Stimulated activated CD4-positive, alpha-beta T cell treated with anti-CD3 and anti-CD28 coated beads, Interleukin-1b, Interleukin-23, amount 100 ng/mL, for 1 hour (primary cell): ENCODE results near the gene ARNT2.
"Not testable (repeated sequence)": the region's sequence is repeated elsewhere in the genome, so short reads cannot be mapped to it uniquely, and the experiment has no call there.

Source experiments
- DNase-seq, 2 donors: peaks; one replicate each; pipeline ENCODE4 v3.0.0-alpha.2; 2020; ENCODE audit warnings: low read depth in 2 of 2

Gene ARNT2

DNA sequence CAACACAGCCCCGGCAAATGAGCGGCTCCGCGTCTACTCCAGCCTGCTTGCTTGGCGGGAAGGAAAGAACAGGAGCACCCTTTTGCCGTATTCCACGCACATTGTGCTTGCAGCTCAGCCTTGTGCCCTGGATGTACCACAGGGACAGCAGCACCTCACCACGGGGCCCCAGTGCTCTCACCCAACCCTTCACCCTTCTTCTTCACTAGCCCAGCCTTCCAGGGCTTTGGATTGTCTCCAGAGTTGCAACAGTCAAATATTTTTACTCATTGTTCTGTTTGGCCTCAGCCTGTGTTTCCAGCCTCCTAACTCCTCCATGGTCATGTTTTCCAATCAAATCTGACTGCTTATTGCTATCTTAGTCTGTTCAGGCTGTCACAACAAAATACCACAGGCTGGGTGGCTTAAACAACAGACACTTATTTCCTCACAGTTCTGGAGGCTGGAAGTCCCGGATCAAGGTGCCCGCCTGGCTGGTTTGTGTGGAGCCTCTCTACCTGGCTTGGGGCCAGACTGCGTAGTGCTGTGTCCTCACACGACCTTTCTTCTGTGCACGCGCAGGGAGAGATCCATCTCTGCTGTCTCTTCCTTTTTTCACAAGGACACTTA is 211.7 kb downstream of the ARNT2 start:
- DNase-seq, result no peak

DNA sequence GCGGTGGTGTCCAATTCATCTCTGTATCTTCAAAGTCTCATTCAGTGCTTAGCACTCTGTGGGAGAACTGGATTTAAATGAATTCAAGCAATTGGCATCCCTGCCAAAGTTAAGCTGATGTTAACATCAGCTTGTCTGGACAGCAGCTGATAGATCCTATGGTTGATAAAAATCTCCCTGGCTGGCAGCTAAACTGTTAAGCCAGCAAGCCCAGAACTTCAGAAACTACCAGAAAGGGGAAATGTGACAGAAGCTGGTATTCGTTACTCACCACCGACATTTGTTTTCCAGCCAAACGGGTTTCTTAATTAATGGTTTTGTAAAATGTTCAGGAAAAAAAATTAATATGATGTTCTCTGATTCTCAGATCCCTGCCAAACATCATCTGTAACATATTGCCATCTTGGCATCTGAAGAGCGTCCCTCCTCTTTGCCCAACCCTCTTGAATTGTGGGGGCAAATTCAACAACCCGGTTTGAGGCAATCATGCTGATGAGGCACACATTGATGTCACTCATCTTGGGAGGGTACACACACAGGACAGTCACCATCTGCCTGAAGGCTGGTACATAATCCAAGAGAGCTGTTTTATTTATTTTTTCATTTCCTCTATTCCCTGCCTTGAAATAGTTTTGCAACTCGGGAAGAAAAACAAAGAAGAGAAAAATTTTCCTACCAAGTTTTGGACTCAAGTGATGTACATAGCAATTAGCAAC is 214.7 kb downstream of the ARNT2 start:
- no peak for DNase-seq

DNA sequence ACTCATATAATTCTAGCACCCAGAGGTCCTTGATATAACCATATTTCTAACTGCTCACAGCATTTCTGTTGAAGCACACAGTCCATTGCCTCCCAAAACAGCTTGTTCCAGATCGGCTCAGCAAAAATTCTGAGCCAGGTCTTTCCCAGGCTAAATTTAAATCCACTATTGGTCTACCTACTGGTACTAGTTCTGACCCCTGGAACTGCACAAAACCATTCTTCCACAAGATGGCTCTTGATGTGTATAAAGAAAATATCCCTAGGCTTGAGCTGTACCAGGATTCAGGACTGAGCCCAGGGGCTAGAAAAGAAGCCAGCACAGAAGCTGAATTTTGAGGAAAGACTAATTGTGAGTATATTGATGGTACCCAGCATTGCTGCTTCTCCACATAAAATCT is 215.5 kb downstream of the ARNT2 start:
- DNase-seq, result no peak

DNA sequence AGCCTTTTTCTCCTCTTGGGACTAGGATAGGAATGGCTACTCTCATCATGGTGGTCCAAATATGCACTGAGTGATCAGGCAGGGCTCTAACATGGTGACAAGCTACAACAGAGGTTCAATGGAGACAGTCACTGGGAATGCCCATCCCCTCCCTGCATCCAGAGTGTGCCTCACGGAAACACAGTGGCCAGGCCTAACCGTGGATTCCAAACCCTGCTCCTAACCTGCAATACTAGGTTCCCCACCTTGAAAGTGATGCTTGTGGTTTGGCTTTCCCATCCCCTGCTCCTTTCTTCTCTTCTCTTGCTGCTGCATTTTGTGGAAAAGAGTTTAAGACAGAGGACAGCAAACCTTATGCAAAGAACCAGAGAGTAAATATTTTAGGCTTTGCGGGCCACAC is 216.0 kb downstream of the ARNT2 start:
- DNase-seq, result no peak

DNA sequence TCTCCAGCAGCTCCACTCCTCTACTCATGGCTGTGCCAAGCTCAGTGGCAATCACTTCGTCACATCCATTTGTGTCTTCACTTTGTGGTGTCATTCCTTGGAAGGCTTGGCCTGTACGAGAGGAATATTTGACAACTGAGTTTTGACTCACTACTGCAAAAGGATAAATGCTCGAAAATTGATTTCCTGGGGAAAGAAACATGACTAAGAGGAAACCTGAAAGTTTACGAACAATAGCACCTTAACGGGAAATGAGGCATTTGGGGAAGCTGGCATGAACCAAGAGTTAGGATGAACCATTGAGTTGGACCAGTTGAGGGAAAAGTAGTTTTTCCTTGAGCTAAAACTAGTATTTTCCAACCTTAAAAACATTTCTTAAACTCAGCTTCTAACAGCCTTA is 216.7 kb downstream of the ARNT2 start:
- DNase-seq, result no peak

DNA sequence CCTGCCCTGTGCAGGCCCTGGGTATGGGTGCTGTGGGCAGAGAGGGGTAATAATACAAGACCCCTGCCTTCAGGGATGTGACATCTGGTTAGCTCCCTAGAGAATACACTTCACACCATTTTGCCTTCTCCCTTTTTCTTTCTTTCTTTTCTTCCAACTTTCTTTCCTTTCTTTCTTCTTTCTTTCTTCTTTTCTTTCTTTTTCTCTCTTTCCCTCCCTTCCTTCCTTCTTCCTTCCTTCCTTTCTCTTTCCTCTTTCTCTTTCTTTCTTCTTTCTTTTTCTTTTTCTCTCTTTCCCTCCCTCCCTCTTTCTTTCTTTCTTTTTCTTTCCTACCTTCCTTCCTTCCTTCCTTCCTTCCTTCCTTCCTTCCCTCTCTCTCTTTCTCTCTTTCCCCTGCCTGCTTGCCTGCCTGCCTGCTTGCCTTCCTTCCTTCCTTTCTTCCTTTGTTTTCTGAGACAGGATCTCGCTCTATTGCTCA is 222.5 kb downstream of the ARNT2 start:
- no peak for DNase-seq

DNA sequence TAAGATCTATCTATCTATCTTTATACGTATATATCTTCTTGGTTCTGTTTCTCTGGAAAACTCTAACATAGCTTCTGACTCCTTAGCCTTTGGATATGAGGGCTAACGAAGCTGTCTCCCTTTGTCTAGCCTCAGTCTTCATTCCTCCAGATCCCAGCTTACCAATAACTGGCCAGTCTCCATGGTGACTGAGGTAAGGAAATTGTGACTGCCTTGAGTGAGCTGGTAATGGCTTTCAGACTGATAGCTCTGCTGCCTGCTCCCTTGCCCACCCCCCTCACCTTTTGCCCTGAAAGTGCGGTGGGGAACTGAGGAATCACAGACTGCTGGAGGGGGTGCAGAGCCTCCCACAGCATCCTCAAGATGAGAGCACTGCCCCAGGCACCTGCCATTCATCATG is 225.2 kb downstream of the ARNT2 start:
- no peak for DNase-seq

DNA sequence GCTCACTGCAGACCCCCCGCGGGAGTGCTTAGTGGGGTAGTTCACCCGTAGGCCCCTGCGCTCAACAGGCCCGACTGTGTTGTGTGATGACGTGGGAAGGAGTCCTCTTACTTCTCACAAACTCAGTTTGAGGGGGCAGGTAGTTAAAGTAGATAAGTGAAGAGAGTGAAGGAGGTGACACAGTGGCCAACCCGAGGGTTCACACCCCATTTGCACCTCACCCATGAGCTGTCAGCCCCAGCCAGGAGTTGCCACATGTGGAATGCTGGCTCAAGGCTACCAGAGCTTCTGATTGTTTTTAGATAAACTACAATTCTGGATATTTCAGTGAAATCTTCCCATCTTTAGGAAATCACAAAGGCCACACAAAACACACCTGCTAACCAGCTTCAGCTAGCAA is 226.8 kb downstream of the ARNT2 start:
- DNase-seq, result no peak

DNA sequence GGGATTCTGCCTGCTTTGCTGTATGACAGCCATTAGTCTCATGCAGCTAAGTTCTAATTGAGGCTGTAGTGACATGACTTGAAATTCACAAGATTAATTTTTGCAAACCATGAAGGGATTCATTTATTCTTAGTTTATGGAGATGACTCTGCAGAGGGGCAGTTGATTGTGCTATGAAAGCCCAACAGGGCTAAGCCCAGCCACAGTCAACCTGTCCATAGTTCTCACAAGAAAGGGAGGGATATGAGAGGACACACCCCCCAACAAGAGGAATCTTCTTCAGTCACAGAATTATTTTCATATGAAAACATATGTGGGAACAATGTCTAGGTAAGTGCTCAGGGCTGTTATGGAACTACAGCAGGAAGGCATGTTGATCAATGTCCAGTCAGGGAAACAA is 229.0 kb downstream of the ARNT2 start:
- no peak for DNase-seq

DNA sequence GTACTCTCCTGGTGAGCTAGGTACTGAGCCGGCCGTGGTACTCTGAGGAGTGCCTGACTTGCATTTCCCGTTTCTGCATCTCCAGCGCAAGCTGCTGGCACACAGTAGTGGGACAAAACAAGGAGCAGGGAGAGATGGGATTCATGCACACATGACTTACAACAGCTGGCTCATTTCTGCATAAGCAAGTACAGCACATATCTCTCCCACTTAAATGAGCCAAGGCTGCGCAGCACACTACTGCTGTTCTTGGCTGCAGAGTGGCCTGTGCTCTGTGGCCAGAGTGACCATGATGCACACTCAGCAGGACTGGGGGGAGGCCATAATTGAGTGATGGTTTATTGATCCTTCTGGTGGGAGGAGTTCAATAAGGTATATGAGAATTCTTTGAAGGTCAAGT is 231.8 kb downstream of the ARNT2 start:
- no peak for DNase-seq

DNA sequence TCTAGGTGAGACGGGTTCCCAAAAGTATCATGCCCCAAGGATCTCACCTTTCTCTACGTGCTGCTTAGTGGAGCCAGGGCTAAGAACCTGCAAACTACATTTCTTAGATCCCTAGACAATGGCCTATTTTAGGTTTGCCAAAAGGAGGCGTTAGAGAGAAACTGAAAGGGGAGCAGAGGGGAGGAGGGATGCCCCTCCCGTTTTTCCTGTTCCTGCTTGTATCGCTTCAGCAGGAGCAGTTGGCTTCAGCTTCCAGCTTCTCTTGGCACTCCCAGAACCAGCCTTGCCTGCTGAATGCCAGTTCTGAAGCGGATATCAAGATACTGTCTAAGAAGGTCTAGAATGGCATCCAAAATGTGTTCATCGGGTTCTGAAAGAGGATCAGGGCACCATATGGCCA is 232.5 kb downstream of the ARNT2 start:
- DNase-seq, result no peak

DNA sequence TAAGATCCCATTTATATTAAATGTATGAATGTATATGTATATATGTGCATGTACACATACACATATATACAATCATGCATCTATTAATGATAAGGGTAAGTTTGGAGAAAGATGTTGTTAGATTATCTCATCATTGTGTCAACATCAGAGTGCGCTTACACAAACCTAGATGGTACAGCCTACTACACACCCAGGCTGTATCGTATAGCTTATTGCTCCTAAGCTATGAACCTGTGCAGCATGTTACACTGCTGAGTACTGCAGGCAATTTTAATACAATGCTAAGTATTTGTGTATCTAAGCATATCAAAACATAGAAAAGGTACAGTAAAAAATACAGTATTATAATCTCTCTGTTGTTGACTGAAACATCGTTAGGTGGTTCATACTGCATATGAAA is 233.6 kb downstream of the ARNT2 start:
- no peak for DNase-seq

DNA sequence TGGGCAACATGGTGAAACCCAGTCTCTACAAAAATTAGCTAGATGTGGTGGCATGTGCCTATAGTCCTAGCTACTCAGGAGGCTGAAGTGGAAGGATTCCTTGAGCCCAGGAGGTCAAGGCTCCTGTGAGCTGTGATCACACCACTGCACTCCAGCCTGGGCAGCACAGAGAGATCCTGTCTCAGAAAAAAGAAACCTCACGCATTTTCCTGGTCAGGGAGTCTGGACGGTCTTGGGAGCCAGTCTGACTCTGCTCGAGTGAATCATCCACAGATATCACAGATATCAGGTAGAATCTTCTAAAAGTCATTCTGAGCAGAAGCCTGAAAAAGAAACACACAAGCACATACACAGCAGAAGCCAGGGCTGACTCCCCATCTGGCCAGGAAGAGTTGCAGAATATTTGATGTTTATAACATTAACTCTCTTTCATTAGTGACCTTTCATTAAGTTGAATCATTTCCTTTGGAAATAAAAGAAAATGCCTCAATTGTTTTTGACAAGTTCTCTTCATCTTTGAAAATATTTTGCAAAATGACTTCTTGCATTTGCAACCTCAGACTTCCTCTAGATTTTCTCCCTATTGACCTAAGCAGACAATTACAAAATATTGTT is 234.5 kb downstream of the ARNT2 start:
- no peak for DNase-seq

DNA sequence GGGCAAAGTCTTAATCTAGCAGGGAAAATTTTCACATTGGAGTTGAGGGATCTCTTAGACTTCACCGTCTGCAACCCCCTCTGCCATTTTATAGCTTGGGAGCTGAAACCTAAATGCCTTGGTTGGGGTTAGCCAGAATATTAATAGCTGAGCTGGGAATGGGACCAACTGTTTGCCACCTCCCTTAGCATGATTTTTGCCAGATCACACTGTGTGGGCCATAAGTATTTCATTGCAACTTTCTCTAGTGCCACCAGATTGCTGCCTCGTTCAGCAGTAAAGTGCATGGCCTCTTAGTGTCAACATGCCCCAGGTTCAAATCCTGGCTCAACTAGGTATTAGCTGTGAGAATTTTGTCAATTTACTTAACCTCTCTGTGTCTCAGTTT is 235.0 kb downstream of the ARNT2 start:
- no peak for DNase-seq

DNA sequence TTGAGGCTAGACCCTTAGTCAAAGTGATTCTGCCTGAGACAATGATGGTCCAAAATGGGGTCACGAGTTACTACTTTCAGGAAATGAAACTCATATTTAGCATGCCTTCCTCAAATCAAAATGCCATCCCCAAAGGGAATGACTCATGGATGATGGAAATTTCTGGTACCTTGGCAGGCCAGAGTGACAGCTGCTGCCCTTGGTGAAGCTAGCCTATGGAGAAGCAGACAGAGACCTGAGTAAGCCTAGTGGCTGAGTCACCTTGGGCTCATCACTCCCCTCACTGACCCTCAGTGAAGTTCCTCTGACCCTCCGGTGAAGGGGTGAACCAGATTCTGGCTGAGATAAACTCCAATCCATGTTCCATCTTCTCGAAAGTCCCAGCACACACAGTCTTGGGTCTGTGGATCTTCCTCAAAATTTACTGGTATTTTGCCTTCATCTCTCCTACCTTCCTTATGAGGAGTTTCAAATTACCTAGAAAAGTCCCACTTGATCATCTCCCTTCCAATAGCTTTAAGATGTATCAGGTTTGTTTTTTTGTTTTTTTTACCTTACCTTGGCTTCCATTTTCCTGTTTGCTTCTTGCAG is 236.4 kb downstream of the ARNT2 start:
- no peak for DNase-seq

DNA sequence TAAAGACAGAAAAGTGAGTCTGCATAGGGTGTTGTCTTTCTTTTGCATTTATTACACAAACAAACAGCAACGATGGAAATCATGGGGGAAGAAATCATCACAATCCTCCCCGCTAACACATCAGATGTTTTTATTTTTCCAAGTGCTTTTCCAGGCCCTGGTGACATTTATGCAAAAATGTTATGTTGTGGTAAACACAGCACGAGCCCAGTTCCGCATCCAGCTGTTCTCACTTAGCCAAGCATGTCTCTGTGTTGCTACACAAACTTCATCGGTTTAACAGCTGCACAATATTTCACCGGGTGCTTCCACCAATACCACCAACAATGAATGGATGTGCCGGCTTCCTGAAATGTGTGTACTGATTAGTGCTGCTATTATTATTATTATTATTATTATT is 237.2 kb downstream of the ARNT2 start:
- DNase-seq, result no peak

DNA sequence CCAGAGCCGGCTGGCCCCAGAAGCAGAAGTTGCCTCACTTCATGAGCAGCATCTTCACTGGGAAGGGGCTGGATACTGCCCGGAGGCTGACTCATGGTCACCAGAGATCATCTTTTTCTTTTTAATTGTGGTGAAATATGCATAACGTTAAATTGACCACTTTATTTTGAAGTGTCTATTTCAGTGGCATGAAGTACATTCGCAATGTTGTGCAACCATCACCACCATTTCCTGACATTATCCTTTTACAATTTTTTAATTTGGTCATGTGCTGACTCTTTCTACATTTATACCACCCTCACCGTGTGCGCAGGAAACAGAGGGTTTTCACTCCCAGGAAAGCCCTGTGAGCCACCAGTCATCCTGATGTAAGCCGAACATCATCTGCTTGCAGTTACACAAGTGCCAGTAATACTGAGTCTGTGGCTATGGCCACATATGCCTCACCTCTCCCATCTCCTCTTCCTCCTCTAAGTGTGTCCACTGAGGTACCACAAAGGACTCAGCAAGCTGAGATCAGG is 239.3 kb downstream of the ARNT2 start:
- DNase-seq, result no peak

DNA sequence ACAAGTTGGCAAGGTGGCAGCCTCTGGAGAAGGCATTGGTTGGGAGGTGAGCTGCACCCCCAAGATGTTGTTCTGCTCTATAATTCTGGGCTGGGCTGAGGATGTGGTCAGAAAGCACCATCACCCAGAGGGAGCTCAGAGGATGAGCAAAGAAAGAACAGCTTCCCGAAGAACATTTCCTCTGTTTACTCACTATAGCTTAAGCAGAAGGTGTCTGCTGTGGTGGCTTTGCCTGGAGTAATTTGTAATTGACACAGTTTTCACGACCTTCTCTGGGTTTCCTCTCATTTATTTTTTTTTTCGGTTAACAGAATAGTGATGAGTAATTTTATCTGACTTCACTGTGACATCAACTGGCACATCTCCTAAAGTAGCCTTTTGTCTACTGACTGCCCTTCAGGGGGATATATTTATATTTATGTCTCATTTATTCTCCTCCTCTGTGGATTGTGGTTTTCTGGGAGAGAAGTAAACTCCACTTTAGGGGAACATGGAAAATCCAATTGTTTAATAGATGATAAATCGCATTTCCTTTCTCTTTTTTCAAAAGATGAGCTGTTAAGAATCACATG is 241.4 kb downstream of the ARNT2 start:
- DNase-seq, result no peak

DNA sequence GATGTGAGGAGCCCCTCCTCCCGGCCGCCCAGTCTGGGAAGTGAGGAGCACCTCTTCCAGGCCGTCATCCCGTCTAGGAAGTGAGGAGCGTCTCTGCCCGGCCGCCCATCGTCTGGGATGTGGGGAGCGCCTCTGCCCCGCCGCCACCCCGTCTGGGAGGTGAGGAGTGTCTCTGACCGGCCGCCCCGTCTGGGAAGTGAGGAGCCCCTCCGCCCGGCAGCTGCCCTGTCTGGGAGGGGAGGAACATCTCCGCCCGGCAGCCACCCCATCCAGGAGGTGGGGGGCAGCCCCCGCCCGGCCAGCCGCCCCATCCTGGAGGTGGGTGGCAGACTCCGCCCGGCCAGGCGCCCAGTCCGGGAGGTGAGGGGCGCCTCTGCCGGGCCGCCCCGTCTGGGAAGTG is 243.2 kb downstream of the ARNT2 start:
- DNase-seq, result not testable (repeated sequence)
